Kidney (tissue), 14 donors: ENCODE measurements around the gene GNAO1. TPM values are rescaled to one million over a fixed set of nuclear protein-coding genes. Genes with fewer than 3 reads are reported as not detected.

Experiments used
- DNase-seq, 5 donors: peaks; one replicate each; pipeline ENCODE4 v3.0.0-alpha.2; 2013 to 2020
- FAIRE-seq: peaks from 2 replicates; lab custom pipeline; 2012; peaks lifted over from hg19 to GRCh38; lab: Jason Lieb, UNC
- H3K27ac ChIP-seq, 2 donors: one replicate each; pipeline ENCODE4 v1.7.0; 2013; ENCODE audit warnings: low read depth in 2 of 2, low read length in 2 of 2, inconsistent platforms in 1 of 2
- H3K27me3 ChIP-seq: one replicate; pipeline ENCODE4 v1.7.1; 2013; ENCODE audit warnings: low read length, inconsistent platforms; ENCODE audit not compliant: control insufficient read depth, insufficient read depth
- H3K36me3 ChIP-seq, 3 donors: one replicate each; pipeline versions ENCODE4 v1.7.0 to v1.7.1; 2013; ENCODE audit warnings: low read length in 3 of 3, control low read depth in 1 of 3, inconsistent platforms in 1 of 3; ENCODE audit not compliant: insufficient read depth in 3 of 3, control insufficient read depth in 2 of 3
- H3K4me1 ChIP-seq, 3 donors: one replicate each; pipeline versions ENCODE4 v1.7.0 to v1.7.1; 2013; ENCODE audit warnings: low read length in 3 of 3, inconsistent platforms in 1 of 3, low read depth in 1 of 3; ENCODE audit not compliant: control insufficient read depth in 2 of 3, insufficient read depth in 2 of 3
- H3K4me3 ChIP-seq, 3 donors: one replicate each; pipeline versions ENCODE4 v1.7.0 to v1.8.1; 2013; ENCODE audit warnings: low read length in 3 of 3, control low read depth in 1 of 3, inconsistent platforms in 1 of 3
- H3K9ac ChIP-seq, 3 donors: one replicate each; pipeline versions ENCODE4 v1.7.0 to v1.7.1; 2013; ENCODE audit warnings: low read length in 3 of 3, control low read depth in 1 of 3, inconsistent platforms in 1 of 3
- H3K9me3 ChIP-seq, 3 donors: one replicate each; pipeline versions ENCODE4 v1.7.0 to v1.7.1; 2013; ENCODE audit warnings: low read length in 3 of 3, control low read depth in 1 of 3, inconsistent platforms in 1 of 3; ENCODE audit not compliant: control insufficient read depth in 2 of 3, insufficient read depth in 1 of 3
- CTCF ChIP-seq: IDR thresholded peaks from 3 replicates; pipeline ENCODE4 v1.5.1; 2012; ENCODE audit warnings: mild to moderate bottlenecking, moderate library complexity, borderline replicate concordance; ENCODE audit not compliant: insufficient read depth; ENCODE audit errors: extremely low read depth
- intact Hi-C: fragments of 100-400 bp; cut with DNase I; formaldehyde crosslinking; loops from one replicate; pipeline ENCODE4 v1.11.1; 2022
- polyA plus RNA-seq: library from polyadenylated mRNA; stranded (reverse); fragments of 350-450 nt; fragmentation: Illumina TruSeq; extraction: RNeasy Lipid Tissue Mini Kit (QIAGEN cat#74804); gene quantifications from one replicate; pipeline ENCODE4 v1.2.3, GENCODE V29; 2014; ENCODE audit warnings: low read depth, low replicate concordance; ENCODE audit not compliant: insufficient read depth
- total RNA-seq: library from RNA; stranded (reverse); fragmentation: NEBNext Ultra II Directional; extraction: Animal tissue kit (Norgen Biotek cat#: 25700); gene quantifications from one replicate; pipeline ENCODE4 v1.2.1, GENCODE V29; 2021
- donor health status: control.
- donor health status: control.
- donor health status: control.
- donor health status: control.
- donor health status: control.
- donor health status: DM: yes; HTN: yes; CAD: no.
- donor health status: Normal renal cell carcinoma (clear cell type).

The GNAO1 gene
- total and polyA plus RNA-seq, 2 donors from 2014 or later = 1.5 to 4.3 TPM

GRCh38 chr16:56295739-56296527 lies 104.6 kb downstream of the GNAO1 start:
- peak in 2 of 5 donors; percentile 35 to 76 for DNase-seq
- no peaks in the 10 kb centered on the region for H3K27me3 ChIP-seq
- FAIRE-seq = no peak
- no peak for TF ChIP-seq CTCF
- H3K27ac ChIP-seq = no peak overlapping the region
- no peaks in the 10 kb centered on the region for H3K9me3 ChIP-seq
- intact Hi-C loops = no loop called here
- H3K4me1 ChIP-seq = peaks cover 0 to 2% (median 0%) of the 10 kb centered on the region in 3 donors
- H3K9ac ChIP-seq = no peak overlapping the region
- no peak overlapping the region for H3K4me3 ChIP-seq
- H3K36me3 ChIP-seq = no peaks in the 10 kb centered on the region

GRCh38 chr16:56297684-56298083 lies 106.4 kb downstream of the GNAO1 start:
- H3K9ac ChIP-seq = no peak overlapping the region
- H3K4me3 ChIP-seq = no peak overlapping the region
- DNase-seq = peak in 1 of 5 donors; percentile 26
- H3K4me1 ChIP-seq = peaks cover 0 to 2% (median 0%) of the 10 kb centered on the region in 3 donors
- no peak for TF ChIP-seq CTCF
- H3K27me3 ChIP-seq = no peaks in the 10 kb centered on the region
- intact Hi-C loops = no loop called here
- no peaks in the 10 kb centered on the region for H3K36me3 ChIP-seq
- no peak overlapping the region for H3K27ac ChIP-seq
- no peak for FAIRE-seq
- H3K9me3 ChIP-seq = no peaks in the 10 kb centered on the region

- Histone ChIP-seq H3K4me3 (no peak overlapping the region), H3K9ac (no peak overlapping the region), H3K4me1 (peaks cover 0 to 2% (median 0%) of the 10 kb centered on the region in 3 donors), H3K27me3 (no peaks in the 10 kb centered on the region), H3K36me3 (no peaks in the 10 kb centered on the region), H3K27ac (no peak overlapping the region), H3K9me3 (no peaks in the 10 kb centered on the region)
- DNase-seq (peak in 1 of 5 donors; percentile 6), FAIRE-seq (no peak)
- intact Hi-C loops = no loop called here
- TF ChIP-seq CTCF = no peak
These were observed 106.8 kb downstream of the GNAO1 start for GRCh38 chr16:56298116-56298515.
